Hippocampal formation (tissue), 2 donors: ENCODE results near the gene CFAP97D1.

Experiments used
- DNase-seq, 2 donors: peaks; one replicate each; lab custom pipeline; 2025; lab: John Stamatoyannopoulos, UW

The CFAP97D1 gene

DNA sequence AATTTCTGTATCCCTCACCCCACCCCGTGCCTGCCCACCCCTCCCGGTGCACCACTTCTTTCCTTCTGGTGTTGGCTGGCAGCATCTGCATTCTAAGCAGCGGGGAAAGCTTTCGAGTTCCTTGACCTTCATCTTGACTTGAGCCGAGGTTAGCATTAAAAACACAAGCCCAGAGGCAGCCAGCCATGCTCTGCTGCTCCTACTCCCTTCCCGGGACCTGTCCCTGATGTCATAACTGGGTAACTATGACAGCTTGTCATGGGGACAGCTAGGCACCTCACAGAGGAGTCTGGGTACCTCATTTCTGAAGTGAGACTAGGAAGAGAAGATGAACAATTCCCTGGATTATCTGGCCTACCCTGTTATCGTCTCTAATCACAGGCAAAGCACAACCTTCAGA is at the start of gene CFAP97D1:
Gene CFAP97D1, plus strand, starts transcription at position 301 of the 400 bp plus-strand sequence. Its CDS starts 28 bp downstream, at position 329.
- DNase-seq: no peak

DNA sequence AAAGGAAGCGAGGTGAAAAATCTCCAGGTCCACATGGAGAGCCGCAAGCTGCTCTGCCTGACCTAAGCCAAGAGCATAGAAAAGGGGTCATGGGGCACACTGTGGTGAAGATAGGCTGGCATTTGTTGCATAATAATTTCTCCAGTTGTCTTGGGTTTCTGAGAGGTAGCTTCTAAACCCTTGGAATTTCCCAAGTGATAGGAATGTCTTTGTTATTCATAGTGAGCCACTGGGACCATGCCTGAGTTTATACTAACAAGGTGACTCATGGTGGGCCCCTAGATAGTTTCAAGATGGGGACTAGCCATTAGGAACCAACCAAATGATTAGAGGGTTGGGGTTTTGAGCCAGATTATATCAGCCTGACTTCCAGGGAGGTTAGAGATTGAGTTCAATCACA is 47.3 kb upstream of the CFAP97D1 start:
- no peak for DNase-seq

DNA sequence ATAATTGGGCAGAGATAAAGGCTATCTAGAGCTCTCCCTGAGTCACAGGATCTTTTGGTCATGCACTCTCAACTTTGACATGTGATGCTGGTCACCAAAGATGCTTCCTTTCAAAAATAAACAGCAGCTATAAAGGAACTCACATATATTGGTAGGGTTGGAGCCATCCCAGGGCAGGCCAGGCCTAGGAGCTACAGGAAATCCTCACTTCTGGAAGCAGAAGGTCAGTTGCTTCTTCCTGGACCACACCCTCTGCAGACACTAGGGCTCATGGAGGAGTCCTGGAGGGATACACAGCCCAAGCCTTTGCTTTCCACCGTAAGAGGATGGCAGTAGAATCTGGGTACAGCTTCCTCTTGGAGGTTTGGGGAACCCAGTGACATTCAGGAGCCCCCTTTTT is 46.3 kb upstream of the CFAP97D1 start:
- no peak for DNase-seq

DNA sequence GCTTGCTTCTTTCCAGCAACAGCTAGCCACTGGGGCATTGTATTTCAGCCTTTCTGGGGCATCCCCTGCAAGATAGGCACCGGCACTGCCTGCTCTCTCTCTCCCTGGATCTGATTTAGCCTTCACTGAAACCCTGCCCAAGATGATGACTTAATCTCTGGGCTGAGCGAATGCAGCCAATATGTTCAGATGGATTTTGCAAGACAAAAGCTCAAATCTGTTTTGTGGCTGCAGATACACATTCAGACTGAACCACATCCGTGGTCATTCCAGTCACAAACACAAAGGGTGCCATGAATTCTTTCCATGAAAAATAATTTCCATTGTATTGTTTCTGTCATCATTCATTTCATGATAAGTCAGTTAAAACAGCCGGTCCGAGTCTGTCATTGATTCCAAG is 45.9 kb upstream of the CFAP97D1 start:
- no peak for DNase-seq

DNA sequence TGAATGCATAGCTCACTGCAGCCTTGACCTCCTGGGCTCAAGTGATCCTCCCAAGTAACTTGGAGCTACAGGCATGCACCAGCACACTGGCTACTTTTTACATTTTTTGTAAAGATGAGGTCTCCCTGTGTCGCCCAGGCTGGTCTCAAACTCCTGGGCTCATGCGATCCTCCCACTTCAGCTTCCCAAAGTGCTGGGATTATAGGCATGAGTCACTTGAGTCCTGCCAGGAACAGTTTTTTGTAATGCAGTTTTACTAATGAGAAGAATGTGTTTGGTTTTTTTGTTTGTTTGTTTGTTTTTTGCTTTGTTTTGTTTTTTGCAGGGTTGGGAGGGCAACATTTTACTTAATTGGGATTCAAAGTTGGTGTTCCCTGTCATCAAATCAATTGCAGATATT is 43.8 kb upstream of the CFAP97D1 start:
- no peak for DNase-seq

DNA sequence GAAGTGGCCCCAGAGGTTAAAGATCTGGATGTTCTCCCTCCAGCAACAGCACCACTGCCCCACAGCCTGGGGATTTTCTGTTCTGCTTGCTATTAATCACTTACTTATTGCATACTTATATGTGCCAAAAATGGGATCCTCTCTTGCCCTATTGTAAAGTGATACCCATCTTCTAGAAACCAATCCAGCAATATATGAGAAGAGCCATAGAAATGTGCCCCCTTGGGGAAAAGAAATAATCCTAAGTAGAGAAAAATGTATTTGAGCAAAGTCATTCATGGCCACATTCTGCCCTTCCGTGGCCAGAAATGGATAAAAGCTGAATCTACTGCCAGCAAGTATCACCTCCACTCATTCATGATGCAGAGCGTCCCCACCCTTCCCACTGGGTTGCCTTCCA is 42.5 kb upstream of the CFAP97D1 start:
- no peak for DNase-seq

DNA sequence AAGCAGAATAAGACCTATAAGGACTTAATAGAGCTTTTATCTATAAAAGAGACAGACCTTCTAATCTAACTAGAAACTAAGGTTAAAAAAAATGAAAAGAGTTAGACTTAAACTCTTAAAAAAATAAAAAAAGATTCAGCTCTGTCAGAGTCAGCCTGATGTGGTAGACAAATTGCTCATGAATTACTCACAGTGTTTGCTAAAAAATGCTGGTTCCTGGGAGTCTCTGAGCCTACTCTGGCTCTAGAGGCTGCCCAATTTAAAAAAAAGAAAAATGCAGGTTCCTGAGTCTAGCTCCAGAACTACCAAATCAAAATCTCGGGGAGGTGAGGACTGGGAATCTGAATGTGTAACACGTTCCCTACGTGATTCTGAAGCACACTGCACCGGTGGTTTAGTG is 39.7 kb upstream of the CFAP97D1 start:
- no peak for DNase-seq

DNA sequence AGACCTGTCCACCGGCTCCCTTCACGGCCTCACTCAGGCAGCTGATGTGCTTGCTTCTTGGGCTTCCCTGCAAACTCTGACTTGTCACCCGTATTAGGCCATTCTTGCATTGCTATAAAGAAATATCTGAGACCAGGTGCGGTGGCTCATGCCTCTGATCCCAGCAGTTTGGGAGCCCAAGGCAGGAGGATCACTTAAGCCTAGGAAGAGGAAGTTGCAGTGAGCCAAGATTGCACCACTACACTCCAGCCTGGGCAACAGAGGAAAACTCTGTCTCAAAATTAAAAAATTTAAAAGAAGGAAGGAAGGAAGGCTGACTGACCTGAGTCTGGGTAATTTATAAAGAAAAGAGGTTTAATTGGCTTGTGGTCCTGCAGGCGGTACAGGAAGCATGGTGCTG is 38.6 kb upstream of the CFAP97D1 start:
- DNase-seq: no peak

DNA sequence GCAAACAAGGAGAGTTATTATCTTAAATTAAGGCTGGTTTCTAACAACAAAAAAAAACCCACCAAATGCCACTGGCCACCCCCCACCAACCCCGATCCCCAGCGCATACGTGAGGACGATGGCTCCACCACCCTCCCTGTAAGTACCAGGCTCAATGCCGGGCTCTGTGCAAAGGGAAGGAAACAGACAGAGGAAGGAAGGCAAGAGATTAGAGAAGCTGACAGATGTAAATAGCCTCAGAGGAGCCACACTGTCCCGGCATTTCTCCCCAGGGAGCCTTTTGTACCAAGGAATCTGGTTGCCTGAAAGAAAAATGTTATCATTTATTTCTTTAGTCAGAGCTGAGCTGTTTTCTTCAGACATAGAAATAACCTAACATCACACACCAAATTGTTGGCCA is 34.7 kb upstream of the CFAP97D1 start:
- DNase-seq: no peak

DNA sequence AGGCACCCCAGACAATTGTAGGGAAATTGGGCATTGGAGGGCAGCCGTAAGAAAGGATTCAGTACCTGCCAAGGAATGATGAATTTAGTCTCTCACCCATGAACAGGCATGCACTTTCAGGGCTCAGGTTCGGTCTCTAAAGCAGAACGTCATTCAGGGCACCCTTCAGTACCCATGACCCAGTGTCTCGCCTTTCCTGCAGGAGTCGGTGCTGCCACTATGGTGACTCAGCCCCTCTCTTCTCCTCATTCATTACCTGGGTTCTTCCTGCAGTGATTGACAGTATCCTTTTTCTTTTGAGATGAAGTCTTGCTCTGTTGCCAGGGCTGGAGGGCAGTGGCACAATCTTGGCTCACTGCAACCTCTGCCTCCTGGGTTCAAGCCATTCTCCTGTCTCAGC is 30.1 kb upstream of the CFAP97D1 start:
- no peak for DNase-seq

DNA sequence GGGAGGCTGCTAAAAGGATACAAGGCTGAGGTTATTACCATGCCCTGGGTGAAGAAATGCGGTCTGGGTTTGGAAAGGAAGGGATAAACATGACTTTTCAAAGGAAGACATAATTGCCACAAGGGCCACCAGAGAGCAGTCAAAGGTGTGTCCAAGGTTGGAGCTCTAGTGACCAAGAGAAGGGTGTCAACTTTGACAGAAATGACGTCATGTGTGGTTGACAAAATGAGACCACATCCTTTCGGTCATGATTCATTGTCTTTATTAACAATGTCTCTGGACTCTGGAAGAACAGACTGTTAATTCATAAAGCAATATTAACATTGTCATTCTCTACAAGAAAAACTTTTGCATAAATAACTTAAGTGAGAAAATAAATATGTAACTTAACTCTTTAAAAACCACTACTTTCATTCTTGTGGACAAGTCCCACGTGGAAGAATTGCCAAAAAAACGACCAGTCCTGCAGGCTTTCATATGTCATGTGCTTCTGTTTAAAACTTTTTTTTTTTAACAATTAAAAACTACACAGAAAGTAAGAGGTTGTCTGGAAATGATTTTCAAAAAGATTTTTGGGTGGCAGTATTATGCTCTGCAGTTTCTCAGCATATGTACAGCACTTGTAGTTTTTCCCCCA is 26.6 kb upstream of the CFAP97D1 start:
- DNase-seq: no peak

DNA sequence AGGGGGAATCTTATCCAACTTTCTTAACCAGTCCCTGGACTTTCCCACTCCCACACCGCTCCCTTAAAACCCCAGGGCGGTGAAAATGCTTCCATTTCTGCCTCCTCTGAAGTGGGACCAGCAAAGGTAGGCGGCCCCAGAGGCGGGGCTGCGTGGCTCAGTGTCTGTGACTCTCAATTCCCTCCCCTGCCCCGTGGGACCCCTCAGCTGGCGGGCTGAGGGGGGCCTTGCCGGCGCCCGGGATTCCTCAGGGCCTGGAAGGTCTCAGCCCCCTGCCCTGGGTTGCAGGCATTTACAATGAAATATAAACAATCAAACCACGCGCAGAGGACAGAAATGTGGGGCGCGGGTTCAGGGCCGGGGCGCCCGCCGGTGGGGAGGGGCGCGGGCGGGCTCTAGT is 25.3 kb upstream of the CFAP97D1 start:
- DNase-seq: no peak

DNA sequence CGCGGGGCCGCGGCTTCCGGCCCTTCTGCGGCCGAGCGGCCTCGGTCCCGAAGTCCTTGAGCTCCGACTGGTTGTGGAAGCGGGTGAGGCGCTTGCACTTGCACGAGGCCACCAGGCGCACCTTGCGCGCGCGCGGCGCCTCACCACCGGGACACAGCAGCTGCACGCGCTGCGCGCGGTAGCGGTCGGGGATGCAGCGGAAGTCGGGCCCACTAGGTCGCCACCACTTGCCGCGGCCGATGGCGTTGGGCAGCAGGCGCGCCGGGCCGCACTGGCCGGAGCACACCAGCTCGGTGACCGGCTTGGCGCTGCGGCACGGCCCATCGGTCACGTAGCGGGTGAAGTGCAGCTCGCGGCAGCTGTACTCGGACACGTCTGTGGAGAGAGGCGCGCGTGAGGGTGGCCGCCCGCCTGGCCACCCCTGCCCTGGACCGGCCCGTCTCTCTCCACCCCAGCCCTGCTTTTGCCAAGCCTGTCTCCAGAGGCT is 24.8 kb upstream of the CFAP97D1 start:
- DNase-seq: no peak

DNA sequence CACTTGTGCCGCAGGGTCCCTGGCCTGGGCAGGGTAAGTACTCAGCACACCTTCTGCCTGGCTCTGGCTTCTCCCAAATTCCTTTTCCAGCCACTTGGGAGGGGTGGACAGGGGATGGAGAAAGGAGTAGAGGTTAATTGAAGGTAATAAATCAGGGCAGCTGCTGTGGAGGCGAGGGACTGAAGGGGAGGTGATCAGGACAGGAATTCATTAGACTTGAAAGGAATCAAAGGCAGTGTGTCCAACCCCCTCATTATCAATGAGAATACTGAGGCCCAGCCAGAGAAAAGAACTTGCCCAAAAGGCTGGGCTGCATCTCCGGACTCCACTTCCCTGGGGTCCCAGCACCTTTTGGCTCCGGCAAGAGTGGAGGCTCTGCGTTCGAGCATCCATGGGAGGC is 24.0 kb upstream of the CFAP97D1 start:
- no peak for DNase-seq

DNA sequence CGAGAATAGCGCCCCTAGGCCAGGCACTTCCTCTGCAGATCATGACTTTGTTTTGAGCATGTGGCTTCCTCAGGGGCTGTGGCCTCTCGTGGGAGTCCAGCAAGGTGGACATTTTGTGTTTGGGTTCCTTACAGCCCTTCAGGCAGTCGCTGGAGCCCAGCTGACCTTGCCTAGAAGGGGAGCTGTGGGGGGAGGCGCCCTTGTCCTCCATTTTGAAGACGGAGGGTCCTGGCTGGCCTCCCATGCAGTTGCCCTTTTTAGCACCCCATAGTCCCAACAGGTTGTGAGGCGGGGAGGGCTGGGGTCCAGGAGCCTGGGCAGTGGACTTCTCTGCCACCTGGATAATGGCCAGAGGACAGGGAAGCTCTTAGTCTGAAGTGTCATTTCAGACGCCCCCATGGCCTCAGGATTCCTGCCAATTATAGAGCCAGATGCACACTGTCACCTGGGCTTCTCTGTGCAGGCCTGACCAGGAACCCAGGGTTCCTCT is 23.0 kb upstream of the CFAP97D1 start:
- no peak for DNase-seq

DNA sequence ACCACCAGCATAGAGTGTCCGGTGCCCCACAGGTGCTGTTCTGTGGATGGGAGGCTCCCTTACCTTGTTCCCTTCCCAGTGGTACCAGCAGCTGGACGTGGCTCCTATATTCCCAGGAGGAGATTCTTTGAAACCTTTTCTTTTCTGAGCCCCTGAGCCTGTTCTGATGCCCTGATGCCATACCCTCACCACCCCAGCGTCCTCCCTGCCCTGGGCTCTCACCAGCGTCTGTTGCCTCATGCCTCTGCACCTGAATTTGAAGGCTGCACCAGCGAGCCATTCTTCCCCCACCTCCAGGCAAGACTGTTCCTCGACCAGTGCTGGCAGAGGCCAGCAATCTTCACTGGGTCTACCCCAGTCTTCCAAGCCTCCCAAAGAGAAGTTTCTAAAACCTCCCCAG is 22.1 kb upstream of the CFAP97D1 start:
- no peak for DNase-seq

DNA sequence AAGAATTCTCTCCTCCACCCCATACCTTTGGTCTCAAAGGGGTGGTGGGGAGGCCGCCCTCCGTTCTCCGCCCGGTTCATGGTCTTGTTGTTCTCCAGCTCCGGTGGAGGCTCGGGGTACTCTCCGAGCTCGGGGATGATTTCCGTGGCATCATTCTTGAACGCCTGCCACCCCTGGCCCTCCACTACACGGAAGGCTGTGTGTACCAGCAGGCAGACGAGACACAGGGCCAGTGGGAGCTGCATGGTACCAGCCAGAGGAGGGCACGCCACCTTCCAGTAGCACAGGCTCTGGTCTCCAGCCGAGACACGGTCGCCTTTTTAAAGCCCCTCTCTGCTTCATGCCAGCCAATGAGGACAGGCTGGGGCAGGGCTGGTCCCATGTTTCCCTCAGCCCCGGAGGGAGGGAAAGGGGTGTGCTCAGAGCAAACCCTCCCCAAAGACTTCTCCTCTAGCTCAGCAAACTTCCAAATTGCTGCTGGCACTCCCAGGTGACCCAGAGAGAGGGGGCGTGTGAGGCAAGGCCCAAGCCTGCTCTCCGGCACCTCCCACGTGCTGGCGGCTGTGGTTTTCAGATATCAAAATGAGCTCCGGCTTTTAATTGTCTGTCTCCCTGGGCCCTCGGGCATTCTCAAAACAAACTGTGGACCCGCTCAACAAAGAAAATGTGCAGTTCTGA is 21.6 kb upstream of the CFAP97D1 start, which contains the start of gene SOST:
Gene SOST, minus strand, starts transcription at position 295 of the 678 bp plus-strand sequence. Its CDS starts 50 bp downstream, at position 245.
- no peak for DNase-seq

DNA sequence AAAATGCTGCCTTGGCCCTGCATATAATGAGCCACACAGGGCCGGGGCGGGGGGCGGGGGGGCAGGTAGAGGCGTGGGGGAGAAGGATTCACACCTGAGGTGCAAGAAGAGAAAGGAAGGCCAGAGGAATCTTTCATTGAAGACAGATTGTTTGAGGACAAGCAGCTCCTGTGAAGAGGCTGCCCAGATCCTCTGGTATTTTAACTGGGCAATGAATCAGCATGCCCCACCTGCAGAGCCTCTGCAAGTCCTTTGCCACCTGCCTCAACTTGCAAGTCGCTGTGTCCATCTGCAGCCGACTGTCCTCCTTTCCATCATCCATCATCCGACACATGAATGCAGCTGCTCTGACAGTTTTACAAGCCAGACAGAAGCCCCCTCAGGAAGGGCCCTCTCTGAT is 20.4 kb upstream of the CFAP97D1 start:
- DNase-seq: no peak

DNA sequence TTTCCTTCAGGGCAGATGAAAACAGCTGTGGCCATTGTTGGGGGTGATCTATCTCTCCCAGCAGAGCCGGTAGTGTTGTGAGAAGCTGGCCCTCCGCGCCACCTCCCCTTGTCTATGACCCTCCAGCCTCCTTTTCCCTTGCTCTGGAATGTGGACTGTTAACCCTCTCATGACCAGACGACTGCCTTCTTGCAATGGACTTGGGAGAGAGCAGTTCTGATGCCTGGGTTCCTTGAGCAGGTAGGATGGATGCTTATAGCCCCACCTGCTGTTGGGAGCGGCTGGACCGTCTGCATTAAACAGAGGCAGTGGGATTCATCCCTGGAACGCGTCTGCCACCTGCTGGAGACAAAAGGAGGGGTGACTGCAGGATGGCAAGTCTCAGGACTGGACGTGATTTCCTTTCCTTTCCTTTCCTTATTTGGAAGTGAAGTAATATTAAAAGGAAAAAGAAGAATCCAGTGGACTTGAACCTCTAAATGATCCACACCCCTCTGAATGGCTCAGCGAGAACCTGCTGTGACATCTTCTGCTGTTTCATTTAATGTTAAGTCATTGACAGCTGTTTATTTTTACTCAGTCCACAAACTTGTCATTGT is 19.9 kb upstream of the CFAP97D1 start:
- peak; percentile 75 to 88 for DNase-seq

DNA sequence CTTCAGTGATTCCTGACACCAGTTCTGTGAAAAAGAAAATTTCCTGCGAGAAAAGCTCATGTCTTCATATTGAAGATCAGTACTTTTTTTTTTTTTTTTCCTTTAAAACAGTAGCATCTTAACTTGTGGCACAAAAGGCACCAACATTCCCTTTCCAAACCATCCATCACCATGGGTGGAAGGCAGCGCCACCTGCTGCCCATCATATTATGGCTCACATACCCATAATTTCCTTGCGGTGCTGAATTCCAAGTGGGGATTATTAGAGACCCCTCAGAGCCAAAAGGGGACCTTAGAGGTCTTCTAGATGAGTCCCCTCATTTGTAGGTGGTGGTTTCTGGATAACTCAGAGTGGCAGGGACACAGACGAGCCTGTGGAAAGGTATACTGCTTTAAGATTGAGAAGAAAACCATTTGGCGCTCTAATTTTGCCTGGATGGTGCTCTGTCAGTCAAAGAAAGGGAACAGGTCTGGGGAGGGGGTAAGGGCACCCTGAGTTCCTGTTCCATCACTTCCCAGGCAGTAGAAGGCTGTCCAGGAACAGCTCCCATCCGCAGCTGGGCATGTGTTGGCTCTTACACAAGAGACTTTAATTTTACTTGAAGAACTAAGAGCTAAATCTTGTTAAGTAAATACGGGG is 13.7 kb upstream of the CFAP97D1 start:
- peak; percentile 10 to 29 for DNase-seq

DNA sequence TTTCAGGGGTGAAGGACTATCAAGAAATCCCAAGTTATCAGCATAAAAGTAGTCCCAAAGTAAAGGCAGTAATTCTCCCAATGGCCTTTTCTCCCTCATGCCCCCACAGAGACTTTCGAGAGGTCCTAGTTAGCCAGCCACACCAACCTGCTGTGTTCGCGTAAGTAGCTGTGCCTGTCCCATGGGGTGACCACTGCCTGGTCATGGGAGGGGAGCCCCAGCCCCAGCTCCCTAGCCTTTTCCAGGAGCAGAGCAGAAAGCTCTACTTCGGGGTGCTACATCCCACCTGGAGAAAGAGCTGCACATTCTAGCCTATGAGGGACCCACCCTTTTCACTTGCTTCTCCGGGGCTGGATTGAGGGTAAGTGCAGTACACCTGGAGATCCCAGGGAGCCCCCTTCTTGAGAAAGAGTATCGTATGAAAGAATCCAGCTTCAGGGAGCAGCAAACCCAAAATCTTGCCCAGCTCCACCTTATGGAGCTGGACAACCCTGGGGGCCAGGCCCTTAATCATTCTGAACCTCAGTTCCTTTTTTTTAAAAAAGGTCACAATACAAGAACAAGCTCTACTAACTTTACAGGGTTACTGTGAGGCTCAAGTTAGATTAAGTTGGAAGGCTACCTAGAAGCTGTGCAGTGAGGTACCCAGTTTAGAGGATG is 13.1 kb upstream of the CFAP97D1 start:
- no peak for DNase-seq

DNA sequence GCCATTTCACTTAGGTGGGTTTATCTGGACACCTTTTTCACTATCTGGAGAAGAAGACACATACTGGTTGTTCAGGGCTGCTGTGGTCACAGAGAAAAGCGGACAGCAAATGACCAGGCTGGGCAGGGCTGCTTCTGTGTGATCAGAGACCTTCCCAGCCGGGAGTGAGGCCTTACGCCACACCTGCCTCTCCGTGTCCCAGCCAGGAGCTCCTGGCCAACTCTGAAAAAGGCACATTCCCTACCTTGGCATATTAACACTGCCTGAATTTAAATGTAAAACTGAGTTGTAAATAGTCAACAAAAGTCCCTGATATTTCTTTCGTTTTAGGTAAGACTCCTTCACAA is 12.5 kb upstream of the CFAP97D1 start:
- DNase-seq: no peak
